Fibroblast of villous mesenchyme (primary cell): ENCODE measurements around the gene ATP2B2. TPM values are rescaled to one million over a fixed set of nuclear protein-coding genes. Genes with fewer than 3 reads are reported as not detected.

Source experiments
- DNase-seq: peaks from one replicate; pipeline ENCODE4 v3.0.0-alpha.2; 2010; ENCODE audit warnings: low read depth
- H3K4me3 ChIP-seq: 2 replicates; pipeline ENCODE4 v1.5.1; 2011; ENCODE audit warnings: low read depth, mild to moderate bottlenecking, low read length
- CTCF ChIP-seq: IDR thresholded peaks from 2 replicates; pipeline ENCODE4 v1.5.1; 2012; ENCODE audit warnings: low read depth, mild to moderate bottlenecking, low read length; ENCODE audit not compliant: insufficient read depth
- total RNA-seq: library from RNA; depleted of rRNA; stranded (reverse); fragments of >200 nt; gene quantifications from 2 replicates; pipeline ENCODE4 v1.2.3, GENCODE V29; 2012

ATP2B2 gene
- total RNA-seq, 1 donor = not detected

GRCh38 chr3:10531031-10531430 is 25.6 kb upstream of the ATP2B2 start:
- no peak for TF ChIP-seq CTCF
- no peak for DNase-seq
- no peak overlapping the region for H3K4me3 ChIP-seq

DNA sequence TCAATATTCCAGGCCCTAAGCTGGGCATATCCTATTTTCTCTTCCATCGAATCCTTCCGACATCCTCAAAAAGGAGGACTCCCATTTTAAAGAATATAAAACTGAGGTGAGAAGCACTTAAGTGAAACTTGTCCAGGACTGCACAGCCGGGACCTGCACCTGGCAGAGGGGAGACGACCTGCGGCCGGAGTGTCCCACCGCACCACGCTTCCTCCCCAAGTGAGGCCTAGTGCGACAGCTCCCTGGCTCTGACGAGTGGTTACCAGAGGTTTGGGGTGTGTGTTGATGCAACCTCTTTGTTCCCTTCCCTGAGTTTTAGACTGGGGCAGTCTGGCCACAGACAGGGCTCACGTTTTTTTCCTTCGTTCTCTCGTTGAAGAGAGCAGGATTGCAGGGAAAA is 24.9 kb upstream of the ATP2B2 start:
- DNase-seq = no peak
- no peak overlapping the region for H3K4me3 ChIP-seq
- no peak for TF ChIP-seq CTCF

- no peak for TF ChIP-seq CTCF
Measured at GRCh38 chr3:10529809-10530208, 24.4 kb upstream of the ATP2B2 start.

DNA sequence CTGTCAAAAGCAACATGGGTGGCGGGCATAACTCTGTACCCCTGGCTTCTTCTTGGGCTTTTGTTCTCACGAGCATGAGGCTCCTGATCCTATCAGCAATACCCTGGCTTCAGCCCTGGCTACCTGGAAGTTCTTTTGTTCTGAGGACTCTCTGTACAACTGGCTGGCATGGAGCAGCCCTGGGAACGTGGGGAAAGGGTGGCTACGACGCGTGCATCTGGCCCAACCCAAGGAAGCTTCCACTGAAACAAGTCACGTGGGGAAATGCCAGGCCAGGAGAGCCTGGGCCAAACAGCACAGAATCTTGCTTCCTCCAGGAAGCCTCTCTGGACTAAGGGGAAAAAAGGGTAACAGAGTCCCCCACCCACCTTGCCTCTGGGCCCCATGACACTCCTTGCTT is 22.7 kb upstream of the ATP2B2 start:
- TF ChIP-seq CTCF = no peak
- no peak overlapping the region for H3K4me3 ChIP-seq
- DNase-seq = no peak

More at GRCh38 chr3:10529809-10530208, 24.4 kb upstream of the ATP2B2 start:
- no peak overlapping the region for H3K4me3 ChIP-seq
- no peak for DNase-seq

DNA sequence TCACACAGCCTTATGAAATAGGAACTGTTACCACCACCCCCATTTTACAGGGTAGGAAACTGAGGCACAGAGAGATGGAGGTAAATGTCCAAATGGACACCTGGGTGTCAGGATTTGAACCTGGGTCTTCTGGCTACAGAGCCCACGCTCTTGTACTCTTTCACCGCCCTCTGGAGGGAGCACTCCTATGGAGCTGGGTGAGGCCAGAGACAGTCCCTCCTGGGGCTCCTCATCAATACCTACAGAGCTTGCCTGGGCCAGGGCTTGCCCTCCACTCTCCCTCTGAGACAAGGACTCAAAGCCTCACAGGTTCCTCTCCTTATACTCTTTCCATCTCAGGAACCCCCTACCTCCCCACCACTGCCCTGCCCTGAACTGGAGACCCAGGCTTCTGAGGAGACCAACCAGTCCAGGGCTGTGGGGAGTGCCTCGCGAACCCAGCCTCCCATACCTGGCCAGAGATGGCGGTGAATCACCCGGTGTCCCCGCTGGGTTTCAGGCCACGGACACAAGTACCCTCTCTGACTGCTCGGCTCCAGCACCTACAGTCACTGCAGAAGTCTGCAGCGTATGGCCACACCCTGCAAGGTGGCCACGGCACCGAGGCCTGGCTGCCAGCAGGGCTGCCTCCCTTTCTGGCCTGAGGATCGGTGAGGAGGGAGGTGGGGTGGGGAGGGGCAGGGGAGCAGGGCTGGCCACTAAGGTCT is 22.1 kb upstream of the ATP2B2 start:
- no peak for TF ChIP-seq CTCF
- no peak for DNase-seq
- no peak overlapping the region for H3K4me3 ChIP-seq

DNA sequence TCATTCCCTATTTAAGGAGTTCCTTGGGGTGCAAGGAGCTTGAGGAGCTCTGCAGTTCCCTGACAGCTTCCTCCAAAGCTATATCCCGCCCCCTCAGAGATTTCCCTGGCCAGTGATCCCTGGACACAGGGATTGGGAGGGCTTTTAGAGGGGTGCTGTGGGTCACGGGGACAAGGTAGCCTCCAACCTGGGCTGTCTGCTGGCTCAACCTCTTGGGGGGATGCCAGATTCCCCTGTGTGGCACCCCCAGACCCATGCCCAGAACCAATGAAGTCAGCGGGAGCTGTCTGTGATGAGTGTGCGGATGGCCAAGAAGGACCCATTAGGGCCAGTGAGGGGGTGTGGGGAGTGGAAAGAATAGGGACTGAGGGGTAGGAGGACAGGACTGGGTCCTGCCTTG is 21.0 kb upstream of the ATP2B2 start:
- no peak for TF ChIP-seq CTCF
- no peak for DNase-seq

GRCh38 chr3:10524799-10525301 is 19.5 kb upstream of the ATP2B2 start:
- no peak overlapping the region for H3K4me3 ChIP-seq
- DNase-seq = no peak
- no peak for TF ChIP-seq CTCF

More for the DNA sequence above, 21.0 kb upstream of the ATP2B2 start:
- no peak overlapping the region for H3K4me3 ChIP-seq
